Activated CD8-positive, alpha-beta memory T cell treated with anti-CD3 and anti-CD28 coated beads for 1 hour (primary cell): ENCODE measurements around the gene REST.
A peak's percentile ranks its signal among the peaks of the same experiment; 100 is the strongest.
"Not testable (repeated sequence)": the region's sequence is repeated elsewhere in the genome, so short reads cannot be mapped to it uniquely, and the experiment has no call there.

Experiments used
- DNase-seq, 2 donors: peaks; one replicate each; pipeline ENCODE4 v3.0.0-alpha.2; 2020; ENCODE audit warnings: low read depth in 1 of 2; ENCODE audit errors: extremely low read depth in 1 of 2

REST gene

DNA sequence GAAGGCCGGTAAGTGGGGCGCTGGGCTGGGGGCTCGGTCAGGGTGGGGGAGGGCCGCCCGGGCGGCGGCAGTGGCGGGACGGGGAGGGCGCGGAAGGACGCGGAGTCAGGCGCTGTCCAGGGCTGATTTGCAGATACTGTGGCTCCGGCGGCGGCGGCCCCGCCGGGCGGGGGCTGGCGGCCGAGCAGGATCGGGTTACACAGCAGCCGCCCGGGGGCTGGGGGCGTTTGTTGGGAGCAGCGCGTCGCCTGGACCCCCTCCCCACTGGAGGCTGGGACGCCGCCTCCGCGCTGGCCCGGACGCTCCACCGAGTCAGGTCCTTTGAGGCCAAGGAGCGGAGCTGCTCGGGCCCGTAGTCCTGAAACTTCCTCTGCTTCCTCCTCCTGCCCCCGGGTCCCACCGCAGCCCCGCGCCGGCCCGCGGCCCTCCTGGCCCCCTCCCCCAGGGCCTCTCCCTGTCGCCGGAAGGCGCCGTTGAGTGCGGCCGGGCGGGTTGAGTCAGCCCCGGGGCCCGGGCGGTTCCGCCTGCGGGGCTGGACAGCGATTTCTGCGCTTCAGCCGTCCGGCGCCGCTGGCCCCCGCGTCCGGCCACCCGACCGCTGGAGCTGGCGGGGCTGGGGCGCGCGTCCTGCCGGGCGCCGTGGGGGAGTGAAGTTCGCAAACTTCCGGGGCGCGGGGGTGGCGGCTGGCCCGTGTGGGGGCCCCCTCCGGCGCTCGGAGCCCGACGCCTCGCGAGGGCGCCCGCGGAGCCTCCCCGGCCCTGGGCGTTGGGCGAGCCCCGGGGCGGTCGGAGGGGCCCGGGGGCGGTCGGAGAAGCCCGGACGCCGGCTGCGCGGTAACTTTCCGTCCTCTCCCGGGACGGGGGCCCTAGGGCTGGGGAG lies 746 bp downstream of the REST start:
- peak; percentile 7 to 59 for DNase-seq

DNA sequence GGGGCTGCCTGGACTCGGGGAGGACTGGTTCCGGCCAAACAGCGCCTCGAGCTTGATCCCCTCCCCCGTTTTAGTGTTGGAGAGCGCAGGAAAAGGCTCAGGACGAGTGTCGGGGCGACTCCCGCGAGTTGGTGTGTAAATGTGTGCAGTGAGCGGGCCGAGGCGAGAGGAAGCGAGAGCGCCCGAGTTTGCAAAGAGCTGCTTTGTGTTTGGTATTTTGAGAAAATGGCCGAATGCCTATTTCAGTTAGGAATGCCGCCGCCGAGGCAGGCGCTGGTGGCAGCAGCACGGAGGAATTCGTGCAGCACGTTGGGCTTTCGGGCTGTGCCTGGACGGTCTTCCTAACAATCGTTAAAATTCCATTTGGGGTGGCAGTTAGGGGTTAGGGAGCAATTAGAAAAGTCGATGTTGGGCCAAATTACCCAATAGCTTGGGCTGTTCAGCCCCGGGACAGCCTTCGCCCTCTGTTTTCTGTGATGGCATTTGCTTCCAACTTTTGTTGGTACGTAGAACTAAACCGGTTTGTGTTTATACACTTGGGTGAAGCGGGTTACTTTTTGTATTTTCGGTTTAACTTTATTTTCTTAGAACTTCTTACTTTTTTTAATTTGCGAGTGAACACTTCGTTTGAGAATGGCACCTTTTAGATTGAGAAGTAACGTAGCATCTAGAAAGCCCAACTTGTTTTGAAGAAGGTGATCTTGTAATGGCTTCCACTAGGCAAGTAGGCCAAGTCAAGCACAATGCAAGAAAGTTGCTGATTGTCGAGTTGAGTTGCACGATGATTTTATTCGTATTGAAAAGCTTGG lies 1.6 kb downstream of the REST start:
- no peak for DNase-seq

DNA sequence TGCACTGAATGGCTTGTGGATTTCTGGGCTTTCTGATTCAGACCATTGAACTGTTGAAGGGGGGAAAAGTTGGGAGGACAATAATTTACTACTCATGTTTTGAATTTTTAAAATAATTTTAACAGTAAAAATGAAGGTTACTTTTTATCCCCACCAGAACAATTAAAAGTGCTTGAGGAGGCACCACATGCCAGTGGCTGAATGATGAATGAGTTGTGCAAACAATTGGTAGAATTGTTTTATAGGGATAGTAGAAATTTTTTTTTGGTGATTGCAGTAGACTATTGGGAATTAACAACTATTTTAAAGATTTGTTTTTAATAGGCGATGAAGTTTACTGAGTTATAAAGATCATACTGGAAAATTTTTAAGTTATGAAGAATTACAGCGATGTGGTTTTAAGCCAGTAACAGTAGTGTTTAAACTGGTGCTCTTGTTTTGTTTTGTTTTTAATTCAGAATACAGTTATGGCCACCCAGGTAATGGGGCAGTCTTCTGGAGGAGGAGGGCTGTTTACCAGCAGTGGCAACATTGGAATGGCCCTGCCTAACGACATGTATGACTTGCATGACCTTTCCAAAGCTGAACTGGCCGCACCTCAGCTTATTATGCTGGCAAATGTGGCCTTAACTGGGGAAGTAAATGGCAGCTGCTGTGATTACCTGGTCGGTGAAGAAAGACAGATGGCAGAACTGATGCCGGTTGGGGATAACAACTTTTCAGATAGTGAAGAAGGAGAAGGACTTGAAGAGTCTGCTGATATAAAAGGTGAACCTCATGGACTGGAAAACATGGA lies 2.7 kb downstream of the REST start:
- no peak for DNase-seq

GRCh38 chr4:56914336-56914735 lies 6.6 kb downstream of the REST start:
- no peak for DNase-seq

DNA sequence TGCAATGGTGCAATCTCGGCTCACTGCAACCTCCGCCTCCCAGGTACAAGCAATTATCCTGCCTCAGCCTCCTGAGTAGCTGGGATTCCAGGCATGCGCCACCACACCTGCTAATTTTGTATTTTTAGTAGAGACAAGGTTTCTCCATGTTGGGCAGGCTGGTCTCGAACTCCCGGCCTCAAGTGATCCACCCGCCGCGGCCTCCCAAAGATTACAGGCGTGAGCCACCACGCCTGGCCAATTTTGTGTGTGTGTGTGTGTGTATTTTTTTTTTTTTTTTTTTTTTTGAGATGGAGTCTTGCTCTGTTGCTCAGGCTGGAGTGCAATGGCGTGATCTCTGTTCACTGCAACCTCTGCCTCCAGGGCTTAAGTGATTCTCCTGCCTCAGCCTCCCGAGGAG lies 7.3 kb downstream of the REST start:
- DNase-seq, result not testable (repeated sequence)

GRCh38 chr4:56927196-56927595 lies 19.5 kb downstream of the REST start:
- no peak for DNase-seq

DNA sequence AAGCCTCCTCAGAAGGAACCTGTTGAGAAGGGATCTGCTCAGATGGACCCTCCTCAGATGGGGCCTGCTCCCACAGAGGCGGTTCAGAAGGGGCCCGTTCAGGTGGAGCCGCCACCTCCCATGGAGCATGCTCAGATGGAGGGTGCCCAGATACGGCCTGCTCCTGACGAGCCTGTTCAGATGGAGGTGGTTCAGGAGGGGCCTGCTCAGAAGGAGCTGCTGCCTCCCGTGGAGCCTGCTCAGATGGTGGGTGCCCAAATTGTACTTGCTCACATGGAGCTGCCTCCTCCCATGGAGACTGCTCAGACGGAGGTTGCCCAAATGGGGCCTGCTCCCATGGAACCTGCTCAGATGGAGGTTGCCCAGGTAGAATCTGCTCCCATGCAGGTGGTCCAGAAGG lies 22.9 kb downstream of the REST start:
- no peak for DNase-seq

- no peak for DNase-seq
Observed at GRCh38 chr4:56931924-56932323, 24.2 kb downstream of the REST start.

DNA sequence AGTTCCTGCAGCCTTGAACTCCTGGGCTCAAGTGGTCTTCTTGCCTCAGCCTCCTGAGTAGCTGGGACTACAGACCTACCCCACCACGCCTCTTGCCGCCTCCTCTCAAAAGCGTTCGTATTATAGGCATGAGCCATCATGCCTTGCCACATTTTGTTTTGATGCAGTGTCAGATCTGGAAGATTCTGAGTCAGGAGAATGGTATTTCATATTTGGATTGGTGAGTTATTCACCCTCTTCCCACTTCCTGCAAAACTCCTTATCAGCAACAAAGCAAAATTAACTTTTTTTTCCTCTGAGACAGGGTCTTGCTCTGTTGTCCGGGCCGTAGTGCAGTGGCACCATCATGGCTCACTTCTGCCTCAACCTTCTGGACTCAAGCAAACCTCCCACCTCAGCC lies 29.6 kb downstream of the REST start:
- DNase-seq, result no peak

DNA sequence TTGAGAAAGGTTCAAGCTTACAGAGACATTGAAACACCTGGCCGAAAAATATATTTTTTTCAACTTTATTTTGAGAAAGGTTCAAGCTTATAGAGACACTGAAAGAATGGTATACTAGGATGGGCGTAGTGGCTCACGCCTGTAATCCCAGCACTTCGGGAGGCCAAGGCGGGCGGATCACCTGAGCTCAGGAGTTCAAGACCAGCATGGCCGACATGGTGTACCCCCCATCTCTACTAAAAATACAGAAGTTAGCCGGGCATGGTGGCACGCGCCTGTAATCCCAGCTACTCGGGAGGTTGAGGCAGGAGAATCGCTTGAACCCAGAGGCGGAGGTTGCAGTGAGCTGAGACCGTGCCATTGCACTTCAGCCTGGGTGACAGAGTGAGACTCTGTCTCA lies 32.1 kb downstream of the REST start:
- DNase-seq, result not testable (repeated sequence)

GRCh38 chr4:56940403-56940802 lies 32.7 kb downstream of the REST start:
- DNase-seq, result no peak

DNA sequence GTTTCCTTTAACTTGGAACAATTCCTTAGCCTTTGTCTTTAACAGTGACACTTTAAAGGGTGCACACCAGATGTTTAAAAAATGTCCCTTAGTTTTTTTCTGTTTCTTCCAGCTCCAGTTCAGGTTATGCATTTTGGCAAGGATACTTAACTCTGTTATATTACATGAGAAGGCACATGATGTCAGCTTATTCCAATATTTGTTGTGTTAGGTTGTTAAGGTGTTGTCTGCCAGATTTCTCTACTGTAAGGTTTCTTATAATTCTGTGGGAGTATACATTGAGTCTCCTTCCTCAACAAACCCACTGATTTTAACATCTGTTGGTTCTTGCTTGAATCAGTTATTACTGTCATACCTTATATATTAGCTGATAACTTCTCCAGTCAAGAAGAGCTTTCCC lies 33.3 kb downstream of the REST start:
- no peak for DNase-seq

DNA sequence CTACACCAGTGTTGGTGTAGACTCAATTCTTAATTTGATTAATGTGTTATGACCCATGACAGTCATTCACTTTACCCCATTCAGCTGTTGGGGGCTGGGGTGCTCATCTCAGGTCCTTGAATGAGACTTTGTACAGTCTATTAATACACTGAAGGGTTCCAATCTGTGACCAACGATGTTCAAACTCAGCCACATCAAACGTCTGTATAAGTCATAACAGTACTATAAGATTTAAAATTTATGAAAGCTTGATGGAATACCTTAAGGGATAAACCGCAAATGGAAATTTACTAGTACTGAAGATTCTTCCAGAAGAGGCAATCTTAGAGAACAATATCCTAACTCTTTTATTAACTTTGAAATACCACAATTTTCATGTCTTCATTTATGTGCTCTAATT lies 33.7 kb downstream of the REST start:
- DNase-seq, result no peak

GRCh38 chr4:56953680-56954520 lies 46.2 kb downstream of the REST start:
- DNase-seq, result no peak

DNA sequence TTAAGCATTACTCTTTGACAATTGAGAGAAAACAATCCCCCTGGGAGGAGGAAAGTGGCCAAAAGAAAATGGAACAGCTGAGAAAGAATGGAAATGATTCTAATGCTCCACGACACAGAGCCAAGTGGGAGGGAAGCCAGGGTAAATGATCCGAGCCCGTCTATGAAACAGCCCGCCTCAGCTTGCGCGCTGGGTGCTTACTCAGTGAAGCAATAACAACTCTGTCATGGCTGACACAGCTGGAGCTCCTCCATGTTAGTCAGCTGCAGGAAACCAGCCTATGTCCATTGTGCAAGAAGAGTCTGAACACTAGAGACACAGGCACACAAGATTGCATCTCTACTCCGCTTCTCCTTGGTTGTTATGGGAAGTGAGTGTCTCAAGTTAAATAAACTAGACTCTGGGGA lies 50.4 kb downstream of the REST start:
- DNase-seq, result no peak

- DNase-seq, result no peak
Observed at GRCh38 chr4:56959100-56959499, 51.4 kb downstream of the REST start.

GRCh38 chr4:56961107-56961500 lies 53.4 kb downstream of the REST start:
- no peak for DNase-seq

GRCh38 chr4:56971383-56971782 lies 63.7 kb downstream of the REST start:
- DNase-seq, result no peak

DNA sequence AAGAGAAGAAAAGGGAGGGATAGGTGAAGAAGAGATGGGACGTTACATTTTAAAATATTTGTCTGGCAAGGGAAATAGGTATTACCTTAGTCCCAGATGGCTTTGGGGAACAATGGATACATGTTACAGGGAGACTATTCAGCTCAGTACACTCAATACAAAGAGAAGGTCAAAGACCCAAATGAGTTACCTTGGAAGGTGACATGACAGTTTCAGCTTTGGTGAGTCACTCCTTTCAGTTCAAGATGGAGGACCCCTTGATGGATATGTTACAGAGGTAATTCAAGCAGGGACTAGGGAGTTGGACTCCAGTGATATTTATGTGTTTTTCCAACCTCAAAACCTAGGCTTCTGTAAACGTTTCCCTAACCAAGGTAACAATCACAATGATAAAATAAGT lies 64.7 kb downstream of the REST start:
- DNase-seq, result no peak

DNA sequence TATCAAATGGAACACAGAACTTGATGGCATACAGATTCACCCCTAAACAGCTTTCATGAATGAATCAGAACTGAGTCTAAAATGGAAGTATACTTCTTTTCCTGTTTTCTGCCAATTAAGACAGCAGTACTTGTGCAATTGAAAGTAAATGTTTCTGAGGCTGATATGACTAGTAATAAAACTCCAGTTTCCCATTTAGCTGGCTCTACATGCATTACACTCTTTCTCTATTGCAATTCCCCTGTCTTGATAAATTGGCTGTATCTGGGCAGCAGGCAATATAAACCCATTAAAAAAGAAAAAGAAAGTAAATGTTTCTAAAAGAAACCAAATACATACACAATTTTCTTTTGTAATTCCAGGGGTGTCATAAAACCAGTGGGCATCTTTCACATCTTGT lies 65.1 kb downstream of the REST start:
- no peak for DNase-seq
